ENCODE results near the gene PRAME. TPM values are rescaled to one million over a fixed set of nuclear protein-coding genes. Genes with fewer than 3 reads are reported as not detected.
A peak's percentile ranks its signal among the peaks of the same experiment; 100 is the strongest.

Gene PRAME
- total and polyA plus RNA-seq, 2 donors (not counting 1 experiment from before 2014, with no cell fraction given): 0.20 TPM; not detected in 1

GRCh38 chr22:22508274-22509176 lies 50.5 kb downstream of the PRAME start, which contains the start of gene ZNF280B:
TSS of gene ZNF280B (minus strand) at chr22:22508742. CDS start at chr22:22489398, 19,344 bp downstream.
- Histone ChIP-seq H3K4me3 (replicated peaks in 1 of 4; ENCODE audit: control extremely low read depth in 1 of 4, insufficient read depth in 1 of 4, low read depth in 3 of 4, low read length in 4 of 4) (peak within 1 kb of the TSS; percentile 46 to 61 (median 60)), H3K4me1 (ENCODE audit: control insufficient read depth, extremely low read depth, insufficient read depth, low read length) (no peaks in the 10 kb centered on the region), H3K27me3 (ENCODE audit: control insufficient read depth, insufficient read depth, low read length) (no peaks in the 10 kb centered on the region), H2AFZ (ENCODE audit: low read length) (peak within 1 kb of the TSS; percentile 84), H3K79me2 (ENCODE audit: control insufficient read depth, insufficient read depth, low read length) (no peaks in the 10 kb centered on the region), H4K20me1 (ENCODE audit: control insufficient read depth, extremely low read depth, insufficient read depth, low read length) (no peaks in the 10 kb centered on the region), H3K4me2 (ENCODE audit: extremely low read depth, insufficient read depth, low read length) (peak within 1 kb of the TSS; percentile 76), H3K36me3 (ENCODE audit: control insufficient read depth, insufficient read depth, low read length) (no peaks in the 10 kb centered on the region), H3K9ac (ENCODE audit: insufficient read depth, low read length) (peak within 1 kb of the TSS; percentile 44), H3K27ac (ENCODE audit: insufficient read depth, low read length) (no peak within 1 kb of the TSS), H3K9me3 (ENCODE audit: control insufficient read depth, insufficient read depth, low read depth, low read length) (no peaks in the 10 kb centered on the region)
- peak; percentile 80 to 84 for DNase-seq (ENCODE audit: low read depth in 2 of 2)
- peak; percentile 37 to 68 for TF ChIP-seq CTCF (conservative IDR thresholded peaks at IDR 0.05 in 1 of 2, IDR thresholded peaks at IDR 0.05 in 1 of 2; ENCODE audit: low read depth in 1 of 2, low read length in 2 of 2)
- no peak for TF ChIP-seq EZH2 (IDR thresholded peaks at IDR 0.05; ENCODE audit: low read length, missing control alignments)

GRCh38 chr22:22507743-22508273 lies 51.3 kb downstream of the PRAME start:
- no peak overlapping the region for H3K9ac ChIP-seq (ENCODE audit: insufficient read depth, low read length)
- DNase-seq (ENCODE audit: low read depth in 2 of 2): no peak
- peak overlapping the region; percentile 76 for H3K4me2 ChIP-seq (ENCODE audit: extremely low read depth, insufficient read depth, low read length)
- peak overlapping the region; percentile 71 for H2AFZ ChIP-seq (ENCODE audit: low read length)
- H3K27ac ChIP-seq (ENCODE audit: insufficient read depth, low read length): no peak overlapping the region
- H3K36me3 ChIP-seq (ENCODE audit: control insufficient read depth, insufficient read depth, low read length): no peaks in the 10 kb centered on the region
- no peaks in the 10 kb centered on the region for H4K20me1 ChIP-seq (ENCODE audit: control insufficient read depth, extremely low read depth, insufficient read depth, low read length)
- no peaks in the 10 kb centered on the region for H3K4me1 ChIP-seq (ENCODE audit: control insufficient read depth, extremely low read depth, insufficient read depth, low read length)
- no peaks in the 10 kb centered on the region for H3K79me2 ChIP-seq (ENCODE audit: control insufficient read depth, insufficient read depth, low read length)
- TF ChIP-seq CTCF (conservative IDR thresholded peaks at IDR 0.05 in 1 of 2, IDR thresholded peaks at IDR 0.05 in 1 of 2; ENCODE audit: low read depth in 1 of 2, low read length in 2 of 2) (no peak), EZH2 (IDR thresholded peaks at IDR 0.05; ENCODE audit: low read length, missing control alignments) (no peak)
- H3K9me3 ChIP-seq (ENCODE audit: control insufficient read depth, insufficient read depth, low read depth, low read length): no peaks in the 10 kb centered on the region
- peak overlapping the region; percentile 46 to 61 (median 60) for H3K4me3 ChIP-seq (replicated peaks in 1 of 4; ENCODE audit: control extremely low read depth in 1 of 4, insufficient read depth in 1 of 4, low read depth in 3 of 4, low read length in 4 of 4)
- H3K27me3 ChIP-seq (ENCODE audit: control insufficient read depth, insufficient read depth, low read length): no peaks in the 10 kb centered on the region

- no peaks in the 10 kb centered on the region for H4K20me1 ChIP-seq (ENCODE audit: control insufficient read depth, extremely low read depth, insufficient read depth, low read length)
- H3K79me2 ChIP-seq (ENCODE audit: control insufficient read depth, insufficient read depth, low read length): no peaks in the 10 kb centered on the region
- H3K4me3 ChIP-seq (replicated peaks in 1 of 4; ENCODE audit: control extremely low read depth in 1 of 4, insufficient read depth in 1 of 4, low read depth in 3 of 4, low read length in 4 of 4): no peak overlapping the region
- no peak overlapping the region for H2AFZ ChIP-seq (ENCODE audit: low read length)
- H3K4me1 ChIP-seq (ENCODE audit: control insufficient read depth, extremely low read depth, insufficient read depth, low read length): no peaks in the 10 kb centered on the region
- no peak overlapping the region for H3K9ac ChIP-seq (ENCODE audit: insufficient read depth, low read length)
- no peaks in the 10 kb centered on the region for H3K27me3 ChIP-seq (ENCODE audit: control insufficient read depth, insufficient read depth, low read length)
- H3K4me2 ChIP-seq (ENCODE audit: extremely low read depth, insufficient read depth, low read length): no peak overlapping the region
- TF ChIP-seq CTCF (conservative IDR thresholded peaks at IDR 0.05 in 1 of 2, IDR thresholded peaks at IDR 0.05 in 1 of 2; ENCODE audit: low read depth in 1 of 2, low read length in 2 of 2): no peak
- TF ChIP-seq EZH2 (IDR thresholded peaks at IDR 0.05; ENCODE audit: low read length, missing control alignments): no peak
- H3K36me3 ChIP-seq (ENCODE audit: control insufficient read depth, insufficient read depth, low read length): no peaks in the 10 kb centered on the region
- no peak for DNase-seq (ENCODE audit: low read depth in 2 of 2)
- no peaks in the 10 kb centered on the region for H3K9me3 ChIP-seq (ENCODE audit: control insufficient read depth, insufficient read depth, low read depth, low read length)
- H3K27ac ChIP-seq (ENCODE audit: insufficient read depth, low read length): no peak overlapping the region
Measured at GRCh38 chr22:22506736-22507135, 52.3 kb downstream of the PRAME start.

All from fibroblast of lung (primary cell).